ENCODE results near the gene ZNRD2.

The ZNRD2 gene

GRCh38 chr11:65538232-65538914 is 31.9 kb upstream of the ZNRD2 start:
- DNase-seq (ENCODE audit: low read depth), result no peak

GRCh38 chr11:65538915-65539743 is 31.1 kb upstream of the ZNRD2 start:
- DNase-seq (ENCODE audit: low read depth), result no peak

- no peak for DNase-seq (ENCODE audit: low read depth)
These were observed 30.5 kb upstream of the ZNRD2 start for GRCh38 chr11:65539744-65540289.

- peak; percentile 75 for DNase-seq (ENCODE audit: low read depth)
These were observed 29.8 kb upstream of the ZNRD2 start for GRCh38 chr11:65540290-65541092.

- DNase-seq (ENCODE audit: low read depth), result no peak
These were observed 28.9 kb upstream of the ZNRD2 start for GRCh38 chr11:65541093-65541982.

- no peak for DNase-seq (ENCODE audit: low read depth)
These were observed 27.4 kb upstream of the ZNRD2 start for GRCh38 chr11:65542738-65543390.

- no peak for DNase-seq (ENCODE audit: low read depth)
These were observed 24.4 kb upstream of the ZNRD2 start for GRCh38 chr11:65545853-65546216.

- peak; percentile 99 for DNase-seq (ENCODE audit: low read depth)
These were observed 23.9 kb upstream of the ZNRD2 start for GRCh38 chr11:65546217-65546958.

GRCh38 chr11:65547446-65548125 is 22.7 kb upstream of the ZNRD2 start:
- DNase-seq (ENCODE audit: low read depth), result no peak

GRCh38 chr11:65548395-65548794 is 21.9 kb upstream of the ZNRD2 start:
- DNase-seq (ENCODE audit: low read depth), result no peak

- no peak for DNase-seq (ENCODE audit: low read depth)
These were observed 21.2 kb upstream of the ZNRD2 start for GRCh38 chr11:65549096-65549495.

GRCh38 chr11:65551572-65552387 is 18.5 kb upstream of the ZNRD2 start:
- DNase-seq (ENCODE audit: low read depth), result no peak

- no peak for DNase-seq (ENCODE audit: low read depth)
These were observed 17.8 kb upstream of the ZNRD2 start for GRCh38 chr11:65552388-65552951.

GRCh38 chr11:65553301-65554001 is 16.8 kb upstream of the ZNRD2 start:
- no peak for DNase-seq (ENCODE audit: low read depth)

GRCh38 chr11:65554057-65554818 is 16.0 kb upstream of the ZNRD2 start:
- no peak for DNase-seq (ENCODE audit: low read depth)

- DNase-seq (ENCODE audit: low read depth), result no peak
These were observed 15.3 kb upstream of the ZNRD2 start for GRCh38 chr11:65554842-65555430.

All from stimulated activated CD8-positive, alpha-beta memory T cell treated with anti-CD3 and anti-CD28 coated beads, Interleukin-15, amount 100 ng/mL, for 24 hours (primary cell).